Measurements from ENCODE around the gene UBE2O.

The UBE2O gene

DNA sequence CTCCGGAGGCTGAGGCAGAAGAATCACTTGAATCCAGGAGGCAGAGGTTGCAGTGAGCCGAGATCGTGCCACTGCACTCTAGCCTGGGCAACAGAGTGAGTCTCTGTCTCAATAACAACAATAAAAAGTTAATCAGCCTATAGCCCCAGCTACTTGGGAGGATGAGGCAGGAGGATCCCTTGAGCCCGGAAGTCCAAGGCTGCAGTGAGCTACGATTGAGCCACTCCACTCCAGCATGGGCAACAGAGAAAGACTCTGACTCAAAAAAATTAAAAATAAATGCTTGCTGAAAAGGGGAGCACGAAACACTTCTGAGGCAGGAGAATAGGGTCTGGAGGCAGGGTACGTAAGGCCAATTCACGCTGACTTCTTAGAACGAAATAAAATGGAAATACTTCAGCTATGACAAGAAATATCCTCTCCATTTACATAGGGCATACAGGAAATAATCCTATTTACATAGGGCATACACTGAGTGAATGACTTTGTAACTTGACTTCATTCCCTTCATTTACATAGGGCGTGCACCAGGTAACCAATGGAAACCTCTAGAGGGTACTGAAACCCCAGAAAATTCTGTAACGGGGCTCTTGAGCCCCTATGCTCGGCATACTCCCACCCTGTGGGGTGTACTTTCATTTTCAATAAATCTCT is 96.0 kb downstream of the UBE2O start:
- no peak for DNase-seq (ENCODE audit: low read depth)
- TF ChIP-seq, protein P1, sequence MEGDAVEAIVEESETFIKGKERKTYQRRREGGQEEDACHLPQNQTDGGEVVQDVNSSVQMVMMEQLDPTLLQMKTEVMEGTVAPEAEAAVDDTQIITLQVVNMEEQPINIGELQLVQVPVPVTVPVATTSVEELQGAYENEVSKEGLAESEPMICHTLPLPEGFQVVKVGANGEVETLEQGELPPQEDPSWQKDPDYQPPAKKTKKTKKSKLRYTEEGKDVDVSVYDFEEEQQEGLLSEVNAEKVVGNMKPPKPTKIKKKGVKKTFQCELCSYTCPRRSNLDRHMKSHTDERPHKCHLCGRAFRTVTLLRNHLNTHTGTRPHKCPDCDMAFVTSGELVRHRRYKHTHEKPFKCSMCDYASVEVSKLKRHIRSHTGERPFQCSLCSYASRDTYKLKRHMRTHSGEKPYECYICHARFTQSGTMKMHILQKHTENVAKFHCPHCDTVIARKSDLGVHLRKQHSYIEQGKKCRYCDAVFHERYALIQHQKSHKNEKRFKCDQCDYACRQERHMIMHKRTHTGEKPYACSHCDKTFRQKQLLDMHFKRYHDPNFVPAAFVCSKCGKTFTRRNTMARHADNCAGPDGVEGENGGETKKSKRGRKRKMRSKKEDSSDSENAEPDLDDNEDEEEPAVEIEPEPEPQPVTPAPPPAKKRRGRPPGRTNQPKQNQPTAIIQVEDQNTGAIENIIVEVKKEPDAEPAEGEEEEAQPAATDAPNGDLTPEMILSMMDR (conservative IDR thresholded peaks at IDR 0.05; ENCODE audit: control insufficient read depth, insufficient read depth, low read depth, low read length) = no peak

DNA sequence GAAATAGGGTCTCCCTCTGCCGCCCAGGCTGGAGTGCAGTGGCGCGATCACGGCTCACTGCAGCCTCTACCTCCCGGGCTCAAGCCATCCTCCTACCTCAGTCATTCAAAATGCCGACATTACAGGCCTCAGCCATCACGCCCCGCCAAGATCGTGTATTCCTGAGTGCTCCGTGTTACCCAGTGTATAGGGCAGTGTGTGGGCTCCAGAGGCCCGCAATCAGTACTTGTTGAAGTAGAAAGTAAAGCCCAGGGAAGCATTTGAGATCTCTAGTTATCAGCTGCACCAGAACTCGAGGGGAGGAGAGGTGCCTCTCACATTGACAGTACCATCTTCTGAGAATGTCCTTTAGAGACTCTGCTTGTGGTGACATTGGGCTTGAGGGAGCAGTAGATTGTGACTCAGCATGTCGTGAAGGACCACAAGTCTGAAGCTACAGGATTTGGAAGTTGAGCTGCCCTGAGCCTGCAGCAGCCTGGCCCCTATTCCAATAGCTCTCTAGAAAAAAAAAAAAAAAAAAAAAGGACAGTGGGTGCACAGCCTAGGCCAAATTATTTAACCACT is 98.1 kb downstream of the UBE2O start:
- no peak for DNase-seq (ENCODE audit: low read depth)

More for the DNA sequence above, 96.0 kb downstream of the UBE2O start:
- no peak overlapping the region for H3K4me3 ChIP-seq (ENCODE audit: control insufficient read depth, low read depth, low read length)

DNA sequence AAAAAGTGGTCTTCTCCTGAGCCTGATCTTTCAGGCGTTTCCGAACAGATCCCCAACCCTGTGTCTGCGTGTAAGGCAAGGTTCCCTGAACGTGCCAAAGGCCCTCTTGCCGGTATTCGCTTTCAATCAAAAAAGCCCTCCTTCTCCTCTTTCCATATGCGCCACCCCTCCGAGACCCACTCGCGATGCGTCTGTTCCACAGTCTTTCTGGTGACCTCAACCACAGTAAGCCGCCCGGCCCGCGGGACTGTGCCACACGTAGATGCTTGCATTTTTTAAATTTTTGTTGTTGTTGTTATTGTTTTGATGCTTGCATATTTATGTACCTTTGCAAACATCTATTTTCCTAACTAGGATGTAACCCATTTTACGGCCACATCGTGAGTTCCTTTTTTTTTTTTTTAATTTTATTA is 98.6 kb downstream of the UBE2O start:
- TF ChIP-seq, protein P1 (conservative IDR thresholded peaks at IDR 0.05; ENCODE audit: control insufficient read depth, insufficient read depth, low read depth, low read length) = no peak
- DNase-seq (ENCODE audit: low read depth) = no peak
- H3K4me3 ChIP-seq (ENCODE audit: control insufficient read depth, low read depth, low read length) = peak overlapping the region; percentile 78

More for the DNA sequence above, 98.1 kb downstream of the UBE2O start:
- H3K4me3 ChIP-seq (ENCODE audit: control insufficient read depth, low read depth, low read length) = no peak overlapping the region
- TF ChIP-seq, protein P1 (conservative IDR thresholded peaks at IDR 0.05; ENCODE audit: control insufficient read depth, insufficient read depth, low read depth, low read length) = no peak

- H3K4me3 ChIP-seq (ENCODE audit: control insufficient read depth, low read depth, low read length) = peak within 1 kb of the TSS; percentile 78
- peak; percentile 87 for DNase-seq (ENCODE audit: low read depth)
- TF ChIP-seq, protein P1 (conservative IDR thresholded peaks at IDR 0.05; ENCODE audit: control insufficient read depth, insufficient read depth, low read depth, low read length) = peak; percentile 45
These were observed 99.2 kb downstream of the UBE2O start, which contains the start of gene PRPSAP1 for GRCh38 chr17:76353599-76354316. Gene PRPSAP1 (minus strand): TSS chr17:76353916. CDS start chr17:76353703, 213 bp downstream.

- TF ChIP-seq, protein P1 (conservative IDR thresholded peaks at IDR 0.05; ENCODE audit: control insufficient read depth, insufficient read depth, low read depth, low read length) = no peak
- DNase-seq (ENCODE audit: low read depth) = no peak
- peak overlapping the region; percentile 78 for H3K4me3 ChIP-seq (ENCODE audit: control insufficient read depth, low read depth, low read length)
These were observed 99.9 kb downstream of the UBE2O start for GRCh38 chr17:76353004-76353598.

GRCh38 chr17:76351526-76352071 is 101.4 kb downstream of the UBE2O start:
- no peak overlapping the region for H3K4me3 ChIP-seq (ENCODE audit: control insufficient read depth, low read depth, low read length)
- DNase-seq (ENCODE audit: low read depth) = no peak
- TF ChIP-seq, protein P1 (conservative IDR thresholded peaks at IDR 0.05; ENCODE audit: control insufficient read depth, insufficient read depth, low read depth, low read length) = no peak

Measured in fibroblast of mammary gland (primary cell).